HG03175 (cell line): Measurements from ENCODE around the gene LYRM2.

Experiments
- ATAC-seq: cut with Tn5 transposase; IDR thresholded peaks from one replicate; pipeline ENCODE4 v1.9.1; 2021; ENCODE audit warnings: mild to moderate bottlenecking, moderate library complexity; ENCODE audit not compliant: unreplicated experiment

Gene LYRM2, protein sequence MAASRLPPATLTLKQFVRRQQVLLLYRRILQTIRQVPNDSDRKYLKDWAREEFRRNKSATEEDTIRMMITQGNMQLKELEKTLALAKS

GRCh38 chr6:89638320-89639195 is at the start of gene LYRM2:
TSS of gene LYRM2 (minus strand) at chr6:89638747. CDS start at chr6:89638716, 31 bp downstream.
- ATAC-seq: peak; percentile 99

DNA sequence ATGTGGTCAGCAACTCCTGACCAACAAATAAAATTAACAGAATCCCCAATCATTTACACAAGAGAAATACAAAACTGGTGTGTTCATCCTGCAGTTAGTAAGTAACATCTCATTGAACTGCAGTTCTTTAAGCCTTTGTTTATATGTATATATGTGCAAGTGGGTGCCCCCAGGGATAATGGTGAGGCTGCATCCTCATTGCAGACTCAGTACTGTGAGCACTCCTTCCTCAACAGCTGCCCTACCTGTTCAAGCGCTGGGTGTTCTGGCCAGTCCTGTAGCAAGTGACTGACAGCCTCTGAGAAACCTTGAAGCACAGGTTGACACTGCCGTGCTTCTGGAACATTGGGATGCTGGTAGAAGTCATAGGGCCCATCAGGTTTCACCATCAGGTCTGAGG is 49.8 kb upstream of the LYRM2 start:
- ATAC-seq: no peak

GRCh38 chr6:89685311-89685710 is 46.8 kb upstream of the LYRM2 start:
- no peak for ATAC-seq

DNA sequence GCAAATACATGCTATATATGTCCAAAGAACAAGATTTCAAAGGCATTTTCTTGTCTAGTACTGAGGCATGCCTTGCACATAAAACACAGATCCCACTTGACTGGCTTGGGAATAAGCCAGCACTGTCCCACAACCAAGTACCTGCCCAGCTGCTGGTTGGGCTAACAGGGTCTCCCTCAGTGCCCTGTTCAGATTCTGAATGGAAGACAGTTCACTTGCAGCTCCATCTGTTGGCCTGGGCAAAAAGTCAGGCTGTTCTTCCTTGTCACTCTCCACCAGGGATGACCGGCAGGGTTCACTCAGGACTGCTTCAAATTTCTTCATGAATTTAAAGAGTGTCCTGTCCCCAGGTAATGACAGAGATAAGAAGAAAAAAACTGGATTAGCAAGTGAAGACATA is 44.4 kb upstream of the LYRM2 start:
- ATAC-seq: no peak

DNA sequence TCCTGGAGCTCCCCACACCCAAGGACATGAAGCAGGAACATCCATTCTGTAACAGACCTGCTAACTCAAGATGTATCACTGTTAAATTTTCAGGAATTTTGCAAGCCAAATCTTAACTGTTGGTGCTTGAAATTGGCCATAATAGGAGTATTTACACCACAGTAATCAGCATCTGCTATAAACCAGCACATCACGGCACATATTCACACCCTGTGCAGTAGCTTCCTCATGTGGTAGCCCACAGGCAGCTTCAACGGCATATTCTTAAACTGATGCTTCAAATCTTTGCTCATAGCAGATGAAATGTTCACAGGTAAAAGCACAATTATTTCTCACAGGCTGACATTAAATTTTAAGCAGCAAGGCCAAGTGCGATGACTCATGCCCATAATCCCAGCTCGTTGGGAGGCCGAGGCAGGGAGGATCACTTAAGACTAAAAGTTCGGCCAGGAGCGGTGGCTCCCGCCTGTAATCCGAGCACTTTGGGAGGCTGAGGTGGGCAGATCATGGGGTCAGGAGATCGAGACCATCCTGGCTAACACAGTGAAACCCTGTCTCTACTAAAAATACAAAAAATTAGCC is 43.5 kb upstream of the LYRM2 start:
- no peak for ATAC-seq

- ATAC-seq: no peak
Measured at GRCh38 chr6:89680551-89680950, 42.0 kb upstream of the LYRM2 start.

- ATAC-seq: no peak
Measured at GRCh38 chr6:89680150-89680549, 41.6 kb upstream of the LYRM2 start.

- ATAC-seq: no peak
Measured at GRCh38 chr6:89679215-89680120, 40.9 kb upstream of the LYRM2 start.

DNA sequence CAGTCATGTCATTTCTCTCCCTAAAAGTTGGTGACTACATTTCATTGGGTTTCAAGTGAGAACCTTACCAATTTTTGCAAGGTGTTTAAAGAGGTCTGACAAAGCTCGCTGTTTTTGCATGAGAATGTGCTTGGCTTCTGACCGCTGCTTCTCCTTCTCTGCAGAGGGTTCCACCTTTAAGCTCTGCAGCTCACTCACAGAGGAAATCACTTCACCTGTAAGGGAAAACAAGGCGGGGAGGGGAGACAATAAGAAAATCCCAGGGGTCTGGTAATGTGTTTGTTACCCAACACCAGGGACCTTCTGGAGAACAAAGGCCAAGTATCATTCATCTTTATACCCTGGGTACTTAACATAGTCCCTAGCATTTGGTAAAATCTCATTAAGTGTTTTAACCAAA is 40.0 kb upstream of the LYRM2 start:
- ATAC-seq: no peak

GRCh38 chr6:89675949-89676748 is 37.6 kb upstream of the LYRM2 start:
- no peak for ATAC-seq

- ATAC-seq: no peak
Measured at GRCh38 chr6:89670935-89671565, 32.5 kb upstream of the LYRM2 start.

DNA sequence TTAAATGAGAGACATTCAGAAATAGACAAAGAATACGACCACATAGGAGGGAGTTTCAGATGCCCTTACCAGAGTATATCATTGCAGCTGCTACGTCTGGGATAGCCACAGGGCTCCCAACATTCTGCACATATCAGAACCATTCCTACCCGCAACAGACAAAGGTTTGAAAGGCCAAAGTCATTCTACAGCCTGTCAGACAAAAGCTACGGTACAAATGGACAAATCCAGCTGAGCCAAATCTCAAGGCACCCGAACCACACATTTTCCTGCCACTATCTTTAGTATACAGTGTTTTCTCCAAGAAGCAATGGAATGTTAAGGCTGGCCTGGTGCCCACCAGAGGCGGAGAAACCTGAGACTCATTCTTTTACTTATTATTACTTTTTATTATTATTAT is 30.5 kb upstream of the LYRM2 start:
- no peak for ATAC-seq

DNA sequence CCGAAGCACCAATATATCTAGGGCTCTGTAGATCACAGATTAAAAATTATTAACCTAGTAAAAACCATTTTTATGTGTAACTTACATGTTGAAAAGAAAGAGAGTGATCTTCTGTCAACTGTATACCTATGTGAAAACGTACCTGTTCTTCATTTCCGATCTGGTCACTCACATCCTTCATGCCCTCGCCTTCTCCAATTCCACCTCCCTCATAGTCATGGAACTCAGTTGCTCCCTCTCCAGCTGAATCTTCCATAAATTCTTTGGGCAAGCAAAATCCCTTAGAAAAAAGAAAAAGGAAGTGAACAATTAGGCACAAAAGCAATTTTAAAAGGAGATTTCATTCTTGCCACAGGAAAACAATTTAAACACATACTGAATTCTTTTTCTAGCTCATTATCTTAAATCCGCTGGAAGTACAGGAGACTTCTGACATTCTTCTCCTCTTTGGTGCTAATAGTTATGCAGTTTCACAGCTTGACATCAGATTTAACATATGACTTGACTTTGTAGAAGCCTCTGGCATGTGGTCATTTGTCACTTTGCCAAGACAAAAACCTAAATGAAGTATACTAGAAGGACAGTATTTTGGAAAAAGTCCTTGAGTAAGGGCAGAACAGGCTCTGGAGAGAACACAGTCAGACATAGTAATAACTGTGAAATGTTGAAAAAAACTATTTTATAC is 29.5 kb upstream of the LYRM2 start:
- ATAC-seq: no peak

DNA sequence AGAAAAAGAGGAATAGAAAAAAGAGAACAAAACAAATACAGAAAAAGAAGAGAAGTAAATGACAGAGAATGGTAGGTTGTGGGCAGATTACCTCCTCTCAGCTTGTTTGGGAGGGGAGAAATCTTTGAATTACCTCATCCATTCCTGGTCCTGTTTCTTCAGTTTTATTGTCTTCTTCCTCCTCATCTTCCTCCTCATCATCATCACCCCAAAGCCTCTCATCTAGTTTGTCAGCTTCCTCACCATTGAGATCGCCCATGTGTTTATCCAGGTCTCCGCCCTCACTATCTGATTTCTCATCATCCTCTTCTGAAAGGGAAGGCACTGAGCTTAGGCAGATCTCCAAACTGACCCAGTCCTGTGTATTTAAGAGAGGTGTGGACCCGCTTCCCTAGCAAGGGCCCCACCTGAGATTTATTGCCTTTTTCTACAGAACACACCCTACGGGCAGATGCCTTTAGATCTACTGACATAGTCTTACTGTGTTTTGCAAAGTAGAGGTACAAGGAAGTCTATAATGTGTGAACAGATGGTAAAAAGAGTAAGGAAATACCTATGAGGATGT is 24.2 kb upstream of the LYRM2 start:
- ATAC-seq: no peak

DNA sequence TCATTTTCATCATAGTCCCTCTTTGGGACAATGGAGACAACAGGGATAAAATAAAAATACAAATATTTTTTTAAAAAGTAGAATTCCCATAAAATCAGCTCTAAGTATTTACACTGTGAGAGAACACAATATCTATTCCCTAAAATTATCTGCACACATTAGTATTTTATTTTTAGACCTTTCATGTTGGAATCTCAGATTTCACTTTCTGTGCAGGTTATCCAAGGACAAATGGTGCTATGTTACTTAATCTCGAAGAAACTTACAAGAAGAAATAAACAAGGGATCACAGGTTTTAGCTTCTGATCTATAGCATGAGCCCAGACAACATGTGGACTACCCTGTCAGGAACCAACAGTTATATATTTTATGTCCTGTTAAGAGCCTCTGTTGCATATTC is 23.0 kb upstream of the LYRM2 start:
- no peak for ATAC-seq

DNA sequence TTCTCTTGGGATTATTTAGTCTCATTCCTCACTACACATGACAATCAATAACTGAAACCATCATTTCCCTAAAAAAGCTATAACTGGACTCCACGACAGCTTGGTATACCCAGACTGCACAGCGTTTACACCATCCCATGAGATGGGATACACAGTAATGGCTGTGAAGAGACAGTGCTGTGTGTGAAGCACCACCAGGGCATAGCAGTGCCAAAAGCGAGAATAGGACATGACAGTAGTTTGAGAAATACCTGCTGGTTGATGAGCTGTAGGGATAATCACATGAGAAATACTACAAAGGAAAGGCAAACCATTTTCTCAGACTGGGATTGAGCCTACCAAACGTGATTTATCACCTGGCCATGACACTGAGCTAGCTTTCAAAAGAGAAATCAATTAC is 22.4 kb upstream of the LYRM2 start:
- ATAC-seq: no peak

DNA sequence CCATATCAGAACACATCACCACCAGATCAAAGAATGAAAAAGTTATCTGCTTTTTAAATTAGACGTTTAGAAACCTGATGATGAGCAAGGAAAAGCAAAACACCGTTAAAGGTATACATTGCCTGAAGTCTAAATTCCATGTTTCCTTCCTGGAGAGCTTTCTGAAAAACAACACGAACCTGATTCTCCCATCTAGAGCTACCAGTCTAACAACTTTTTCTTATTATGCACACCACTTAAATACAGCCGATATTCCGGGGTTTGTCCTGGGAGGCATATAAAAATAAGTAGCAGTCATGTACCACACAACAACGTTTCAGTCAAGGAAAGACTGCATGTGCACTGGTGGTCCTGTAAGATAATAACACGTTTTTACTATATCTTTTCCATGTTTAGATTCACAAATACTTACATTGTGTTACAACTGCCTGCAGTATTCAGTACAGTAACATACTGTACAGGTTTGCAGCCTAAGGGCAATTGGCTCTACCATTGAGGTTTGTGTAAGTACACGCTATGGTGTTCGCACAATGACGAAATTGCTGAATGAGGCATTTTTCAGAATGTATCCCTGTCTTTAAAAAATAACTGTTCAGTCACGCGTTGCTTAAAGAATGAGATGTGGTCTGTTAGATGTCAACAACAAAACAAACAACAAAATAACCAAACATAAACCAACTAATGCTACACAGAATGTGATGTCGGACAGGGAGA is 19.1 kb upstream of the LYRM2 start:
- no peak for ATAC-seq

- ATAC-seq: no peak
Measured at GRCh38 chr6:89655122-89655521, 16.6 kb upstream of the LYRM2 start.
